Brain microvascular endothelial cell (primary cell): ENCODE measurements around the gene ANKRD9.

Experiments used
- DNase-seq: peaks from one replicate; pipeline ENCODE4 v3.0.0-alpha.2; 2020
- H3K27ac ChIP-seq: fragments of 250-450 bp; sonication (Bioruptor Pico); 2 replicates; pipeline ENCODE4 v1.5.1; 2020; ENCODE audit warnings: mild to moderate bottlenecking, moderate library complexity
- H3K27me3 ChIP-seq: fragments of 250-450 bp; sonication (Bioruptor Pico); replicated peaks from 2 replicates; pipeline ENCODE4 v1.5.1; 2020; ENCODE audit warnings: mild to moderate bottlenecking
- H3K36me3 ChIP-seq: fragments of 250-450 bp; sonication (Bioruptor Pico); replicated peaks from 2 replicates; pipeline ENCODE4 v1.5.1; 2020; ENCODE audit warnings: mild to moderate bottlenecking
- H3K4me3 ChIP-seq: 2 replicates; pipeline ENCODE4 v1.5.1; 2011; ENCODE audit warnings: low read depth, mild to moderate bottlenecking, control low read depth, low read length, moderate library complexity
- in situ Hi-C: cut with HindIII; loops from 2 replicates; pipeline ENCODE4 v1.10.0; 2017; ENCODE audit warnings: low sequenced_read_pairs, low pct_ligation_motif_present
- TF ChIP-seq, protein P1 (sequence below): IDR thresholded peaks from 2 replicates; pipeline ENCODE4 v1.5.1; 2011; ENCODE audit warnings: low read depth, mild to moderate bottlenecking, moderate library complexity, low read length, control low read depth, inconsistent platforms; ENCODE audit errors: missing control alignments

ANKRD9 gene

DNA sequence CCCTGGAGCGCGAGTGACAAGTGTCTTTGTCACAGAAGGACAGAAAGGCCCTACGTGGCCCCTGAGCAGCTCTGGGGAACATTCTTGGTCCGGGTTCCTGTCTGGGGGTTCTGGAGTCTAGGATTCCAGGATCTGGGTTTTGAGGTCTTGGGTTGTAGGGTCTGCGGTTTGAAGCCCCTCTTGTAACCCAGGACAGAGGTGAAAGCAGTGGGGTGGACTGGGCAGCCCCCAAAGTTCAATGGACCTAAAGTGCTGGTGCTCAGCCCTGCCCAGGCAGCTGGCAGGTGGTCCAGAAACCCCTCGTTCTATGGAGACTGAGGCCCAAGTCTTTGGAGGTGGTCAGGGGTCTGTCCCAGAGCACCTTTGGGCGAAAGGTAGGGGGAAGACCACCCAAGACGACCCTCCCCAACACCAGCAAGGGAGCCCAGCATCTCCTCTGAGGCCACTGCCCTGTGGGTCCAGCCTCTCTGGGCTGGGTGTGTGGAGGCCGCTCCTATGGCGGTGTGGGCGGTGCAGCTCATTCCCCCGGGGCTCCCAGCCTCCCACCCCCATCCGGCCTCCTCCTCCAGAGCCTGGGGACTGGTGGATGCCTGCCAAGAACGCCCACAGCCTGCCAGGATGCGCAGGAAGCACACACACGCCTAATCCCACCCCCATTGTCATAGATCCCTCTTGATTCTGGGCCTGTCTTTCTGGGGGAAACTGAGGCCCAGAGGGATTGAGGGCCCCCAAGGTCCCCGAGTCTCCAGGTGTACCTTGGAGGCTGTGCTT, 30.2 kb upstream of the ANKRD9 start:
- Histone ChIP-seq H3K36me3 (no peaks in the 10 kb centered on the region), H3K27ac (no peak overlapping the region), H3K4me3 (no peak overlapping the region), H3K27me3 (peaks cover 5% of the 10 kb centered on the region)
- in situ Hi-C loops = no loop called here
- peak; percentile 51 for DNase-seq
- TF ChIP-seq, protein P1, sequence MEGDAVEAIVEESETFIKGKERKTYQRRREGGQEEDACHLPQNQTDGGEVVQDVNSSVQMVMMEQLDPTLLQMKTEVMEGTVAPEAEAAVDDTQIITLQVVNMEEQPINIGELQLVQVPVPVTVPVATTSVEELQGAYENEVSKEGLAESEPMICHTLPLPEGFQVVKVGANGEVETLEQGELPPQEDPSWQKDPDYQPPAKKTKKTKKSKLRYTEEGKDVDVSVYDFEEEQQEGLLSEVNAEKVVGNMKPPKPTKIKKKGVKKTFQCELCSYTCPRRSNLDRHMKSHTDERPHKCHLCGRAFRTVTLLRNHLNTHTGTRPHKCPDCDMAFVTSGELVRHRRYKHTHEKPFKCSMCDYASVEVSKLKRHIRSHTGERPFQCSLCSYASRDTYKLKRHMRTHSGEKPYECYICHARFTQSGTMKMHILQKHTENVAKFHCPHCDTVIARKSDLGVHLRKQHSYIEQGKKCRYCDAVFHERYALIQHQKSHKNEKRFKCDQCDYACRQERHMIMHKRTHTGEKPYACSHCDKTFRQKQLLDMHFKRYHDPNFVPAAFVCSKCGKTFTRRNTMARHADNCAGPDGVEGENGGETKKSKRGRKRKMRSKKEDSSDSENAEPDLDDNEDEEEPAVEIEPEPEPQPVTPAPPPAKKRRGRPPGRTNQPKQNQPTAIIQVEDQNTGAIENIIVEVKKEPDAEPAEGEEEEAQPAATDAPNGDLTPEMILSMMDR = no peak

DNA sequence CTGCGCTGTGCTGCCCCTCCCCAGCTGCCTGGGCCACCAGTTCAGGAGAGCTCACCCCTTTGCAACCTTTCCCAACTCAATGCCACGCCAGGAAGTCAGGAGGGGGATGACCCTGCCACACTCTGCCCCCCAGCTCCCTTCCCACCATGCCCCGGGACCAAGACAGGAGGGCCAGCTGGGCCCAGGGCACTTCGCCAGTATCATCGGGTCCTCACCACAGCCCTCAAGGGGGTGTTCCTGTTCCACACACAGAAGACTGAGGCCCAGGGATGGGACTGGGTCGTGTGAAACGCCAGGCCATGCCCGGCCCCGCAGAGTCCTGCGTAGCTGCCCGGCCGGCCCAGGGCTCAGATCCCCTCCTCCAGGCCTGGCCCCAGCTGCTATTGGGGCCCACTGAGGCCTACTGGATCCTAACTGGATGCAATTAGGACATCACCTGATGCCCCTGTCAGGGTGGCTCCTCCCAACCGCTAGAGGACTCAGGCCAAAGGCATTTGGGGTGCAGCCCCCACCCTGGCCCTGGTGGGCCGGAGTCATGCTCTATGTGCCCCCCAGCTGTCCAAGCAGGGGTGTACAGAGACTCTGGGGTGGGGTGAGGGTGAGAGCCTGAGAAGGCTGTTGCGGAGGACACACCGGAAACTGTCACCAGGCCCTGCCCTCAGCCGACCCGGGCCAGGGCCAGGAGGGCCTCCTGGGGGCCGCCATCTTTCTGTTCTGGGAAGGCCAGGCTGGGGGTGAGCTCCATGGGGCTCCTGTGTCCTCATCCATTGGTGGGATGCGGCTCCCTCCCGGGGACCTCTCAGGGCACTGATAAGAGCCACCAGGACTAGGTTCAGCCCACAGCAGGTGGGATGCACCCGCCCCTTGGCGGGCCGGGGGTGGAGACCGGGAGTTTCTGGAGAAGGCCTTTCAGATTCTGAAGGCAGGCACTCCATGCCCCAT, 29.3 kb upstream of the ANKRD9 start:
- no peak overlapping the region for H3K4me3 ChIP-seq
- H3K27ac ChIP-seq = no peak overlapping the region
- in situ Hi-C loops = no loop called here
- TF ChIP-seq, protein P1 = no peak
- no peaks in the 10 kb centered on the region for H3K36me3 ChIP-seq
- H3K27me3 ChIP-seq = no peaks in the 10 kb centered on the region
- DNase-seq = no peak

DNA sequence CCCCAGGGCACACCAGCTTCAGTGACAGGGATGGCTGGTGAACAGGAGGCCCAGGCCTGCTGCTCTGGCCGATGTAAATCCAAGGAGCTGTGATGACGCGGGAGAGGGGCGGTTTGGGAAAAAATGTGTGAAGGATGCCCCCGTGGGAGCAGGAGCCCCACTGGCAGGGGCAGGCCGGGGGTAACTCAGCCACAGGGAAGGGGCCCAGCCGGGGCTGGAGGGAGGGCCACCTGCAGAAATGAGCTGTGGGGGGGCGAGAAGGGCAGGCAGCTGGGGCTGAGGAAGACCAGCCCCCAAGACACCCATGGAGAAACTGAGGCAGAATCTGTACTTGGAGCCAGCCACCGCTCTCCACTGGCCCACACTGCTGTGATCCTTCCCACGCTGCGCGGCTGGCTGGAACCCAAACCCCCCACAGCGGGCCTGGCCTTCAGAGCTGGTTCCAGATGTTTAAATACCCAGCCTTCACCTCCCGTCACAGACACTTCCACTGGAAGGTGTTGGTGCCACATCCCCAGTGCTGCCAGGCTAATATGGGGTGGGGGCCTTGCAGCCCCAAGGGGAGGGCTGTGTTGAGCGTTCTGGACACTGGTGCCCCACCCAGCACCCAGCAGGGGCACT, 28.5 kb upstream of the ANKRD9 start:
- Histone ChIP-seq H3K27me3 (no peaks in the 10 kb centered on the region), H3K36me3 (no peaks in the 10 kb centered on the region), H3K27ac (no peak overlapping the region), H3K4me3 (no peak overlapping the region)
- TF ChIP-seq, protein P1 = no peak
- in situ Hi-C loops = no loop called here
- DNase-seq = no peak

DNA sequence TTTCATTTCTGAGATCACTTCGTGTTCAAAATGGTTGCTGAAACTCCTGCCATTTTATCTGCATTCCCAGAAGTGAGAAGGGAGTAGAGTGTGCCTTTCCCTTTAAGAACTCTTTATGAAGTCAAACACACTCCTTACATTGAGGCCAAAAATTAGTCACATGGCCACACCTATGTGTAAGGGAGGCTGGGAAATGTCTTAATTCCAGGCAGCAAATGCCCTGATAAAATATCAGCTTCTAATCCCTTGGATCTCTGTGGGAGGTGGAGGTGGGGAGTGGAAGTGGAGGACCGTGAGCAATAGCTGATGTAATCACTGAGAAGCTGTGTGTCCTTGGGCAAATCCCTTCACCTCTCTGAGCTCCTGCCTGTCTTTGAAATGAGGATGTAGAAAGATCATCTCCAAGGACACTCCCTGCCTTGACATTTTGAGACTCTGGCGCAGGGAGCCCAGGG, 22.7 kb upstream of the ANKRD9 start:
- Histone ChIP-seq H3K27me3 (no peaks in the 10 kb centered on the region), H3K4me3 (no peak overlapping the region), H3K27ac (no peak overlapping the region), H3K36me3 (no peaks in the 10 kb centered on the region)
- TF ChIP-seq, protein P1 = no peak
- DNase-seq = no peak
- in situ Hi-C loops = no loop called here

DNA sequence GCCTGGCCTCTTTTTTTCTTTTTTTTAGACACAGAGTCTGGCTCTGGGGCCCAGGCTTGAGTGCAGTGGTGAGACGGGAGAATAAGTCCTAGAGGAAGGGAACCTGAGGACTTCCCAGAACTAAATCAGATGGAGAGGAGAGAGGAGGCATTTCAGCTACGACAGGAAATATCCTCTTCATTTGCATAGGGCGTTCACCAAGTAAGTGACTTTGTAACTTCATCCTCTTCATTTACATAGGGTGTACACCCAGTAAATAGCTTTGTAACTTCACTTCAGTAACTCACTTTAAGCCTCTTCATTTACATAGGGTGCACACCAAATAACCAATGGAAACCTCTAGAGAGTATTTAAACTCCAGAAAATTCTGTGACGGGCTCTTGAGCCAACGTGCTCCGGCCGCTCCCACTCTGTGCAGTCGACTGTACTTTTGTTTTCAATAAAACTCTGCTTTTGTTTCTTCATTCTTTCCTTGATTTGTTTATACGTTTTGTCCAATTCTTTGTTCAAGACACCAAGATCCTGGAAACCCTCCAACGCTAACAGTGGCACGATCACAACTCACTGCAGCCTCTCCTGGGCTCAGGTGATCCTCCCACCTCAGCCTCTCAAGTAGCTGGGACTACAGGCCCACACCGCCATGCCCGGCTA, 21.4 kb upstream of the ANKRD9 start:
- TF ChIP-seq, protein P1 = no peak
- no peak for DNase-seq
- no peaks in the 10 kb centered on the region for H3K36me3 ChIP-seq
- no peaks in the 10 kb centered on the region for H3K27me3 ChIP-seq
- in situ Hi-C loops = no loop called here
- no peak overlapping the region for H3K4me3 ChIP-seq
- H3K27ac ChIP-seq = no peak overlapping the region
